GM23338 (cell line): ENCODE data around the gene FASTK. TPM values are rescaled to one million over a fixed set of nuclear protein-coding genes. Genes with fewer than 3 reads are reported as not detected.

ENCODE experiments used
- ATAC-seq: fragments of 200-7000 bp; cut with Tn5 transposase; 3 replicates; pipeline ENCODE4 v1.9.1; 2020
- DNase-seq: peaks from one replicate; pipeline ENCODE4 v3.0.0-alpha.2; 2015; ENCODE audit warnings: low spot score
- H2AFZ ChIP-seq: fragments of 200-600 bp; sonication (generic); 2 replicates; pipeline ENCODE4 v1.8.0; 2016; ENCODE audit warnings: antibody characterized with exemption, mild to moderate bottlenecking, moderate library complexity
- H3F3A ChIP-seq: fragments of 200-600 bp; sonication (generic); replicated peaks from 2 replicates; pipeline ENCODE4 v1.8.0; 2017; ENCODE audit warnings: antibody characterized with exemption, mixed run types, low read depth
- H3K27ac ChIP-seq: fragments of 200-600 bp; sonication (generic); 2 replicates; pipeline ENCODE4 v1.6.1; 2016; ENCODE audit warnings: low read depth
- H3K27me3 ChIP-seq: fragments of 200-600 bp; sonication (generic); 2 replicates; pipeline ENCODE4 v1.8.0; 2016; ENCODE audit warnings: mild to moderate bottlenecking, mixed run types, moderate library complexity; ENCODE audit not compliant: insufficient read depth
- H3K36me3 ChIP-seq: fragments of 200-600 bp; sonication (generic); 2 replicates; pipeline ENCODE4 v1.8.0; 2016; ENCODE audit warnings: mild to moderate bottlenecking; ENCODE audit not compliant: insufficient read depth
- H3K4me1 ChIP-seq: fragments of 200-600 bp; sonication (generic); 2 replicates; pipeline ENCODE4 v1.8.0; 2016; ENCODE audit warnings: mild to moderate bottlenecking, moderate library complexity; ENCODE audit not compliant: insufficient read depth
- H3K4me2 ChIP-seq: fragments of 200-600 bp; sonication (generic); 2 replicates; pipeline ENCODE4 v1.7.1; 2017; ENCODE audit warnings: mixed run types
- H3K4me3 ChIP-seq: fragments of 200-600 bp; sonication (generic); 2 replicates; pipeline ENCODE4 v1.6.1; 2016; ENCODE audit warnings: mixed run types
- H3K79me2 ChIP-seq: fragments of 200-600 bp; sonication (generic); replicated peaks from 2 replicates; pipeline ENCODE4 v1.8.0; 2017; ENCODE audit warnings: mild to moderate bottlenecking; ENCODE audit not compliant: insufficient read depth
- H3K9me2 ChIP-seq: fragments of 200-600 bp; sonication (generic); 2 replicates; pipeline ENCODE4 v1.8.0; 2017; ENCODE audit not compliant: insufficient read depth
- H4K20me1 ChIP-seq: fragments of 200-600 bp; sonication (generic); replicated peaks from 2 replicates; pipeline ENCODE4 v1.8.0; 2017; ENCODE audit warnings: mild to moderate bottlenecking; ENCODE audit not compliant: insufficient read depth
- H3K27ac Mint-ChIP-seq: 2 replicates; pipeline ENCODE4 v1.8.0; 2020; ENCODE audit warnings: inconsistent platforms, mild to moderate bottlenecking, moderate library complexity, mixed read lengths
- H3K27me3 Mint-ChIP-seq: 3 replicates; pipeline ENCODE4 v1.8.0; 2022; ENCODE audit warnings: low read depth, mild to moderate bottlenecking, moderate library complexity, mixed read lengths, inconsistent platforms; ENCODE audit not compliant: insufficient read depth, poor library complexity
- H3K36me3 Mint-ChIP-seq: 3 replicates; pipeline ENCODE4 v1.8.0; 2021; ENCODE audit warnings: low read depth, mild to moderate bottlenecking, inconsistent platforms, moderate library complexity, mixed read lengths
- H3K4me1 Mint-ChIP-seq: 3 replicates; pipeline ENCODE4 v1.8.0; 2020; ENCODE audit warnings: mild to moderate bottlenecking, inconsistent platforms, mixed read lengths
- H3K4me3 Mint-ChIP-seq: 3 replicates; pipeline ENCODE4 v1.8.0; 2021; ENCODE audit warnings: moderate library complexity, mild to moderate bottlenecking, inconsistent platforms, mixed read lengths
- H3K9me3 Mint-ChIP-seq: 3 replicates; pipeline ENCODE4 v1.8.0; 2020; ENCODE audit warnings: moderate library complexity, mild to moderate bottlenecking, inconsistent platforms, mixed read lengths
- CREB1 ChIP-seq: fragments of 250-450 bp; sonication (Bioruptor Pico); IDR thresholded peaks from 2 replicates; pipeline ENCODE4 v1.5.0; 2020; ENCODE audit warnings: low read depth, mild to moderate bottlenecking, moderate library complexity
- CTCF ChIP-seq, 2 experiments: fragments of 200-600 bp in 1 of 2; sonication (generic) in 1 of 2; conservative IDR thresholded peaks; 2 replicates each; pipeline versions ENCODE4 v1.5.1 to v1.6.1; 2016 to 2017; ENCODE audit warnings: antibody characterized with exemption in 2 of 2, low read depth in 2 of 2, mild to moderate bottlenecking in 2 of 2, moderate library complexity in 1 of 2
- ETS1 ChIP-seq: IDR thresholded peaks from 2 replicates; pipeline ENCODE4 v1.6.1; 2016; ENCODE audit warnings: antibody characterized with exemption
- EZH2phosphoT487 ChIP-seq: fragments of 200-600 bp; sonication (generic); IDR thresholded peaks from one replicate; pipeline ENCODE4 v1.8.1; 2018; ENCODE audit warnings: antibody characterized with exemption; ENCODE audit not compliant: unreplicated experiment
- JUNB ChIP-seq: IDR thresholded peaks from one replicate; pipeline ENCODE4 v1.6.1; 2016; ENCODE audit warnings: antibody characterized with exemption; ENCODE audit not compliant: unreplicated experiment
- NANOG ChIP-seq: IDR thresholded peaks from 2 replicates; pipeline ENCODE4 v1.6.1; 2016; ENCODE audit warnings: antibody characterized with exemption, borderline replicate concordance
- POLR2AphosphoS5 ChIP-seq: IDR thresholded peaks from 2 replicates; pipeline ENCODE4 v1.6.1; 2016; ENCODE audit warnings: antibody characterized with exemption, low read depth
- ZNF114 ChIP-seq: fragments of 250-450 bp; sonication (Bioruptor Pico); IDR thresholded peaks from 2 replicates; pipeline ENCODE4 v1.5.0; 2020; ENCODE audit warnings: mild to moderate bottlenecking, moderate library complexity
- ZNF331 ChIP-seq: fragments of 250-450 bp; sonication (Bioruptor Pico); IDR thresholded peaks from 2 replicates; pipeline ENCODE4 v1.5.0; 2020; ENCODE audit warnings: low read depth, mild to moderate bottlenecking, moderate library complexity
- ZNF462 ChIP-seq: fragments of 250-450 bp; sonication (Bioruptor Pico); IDR thresholded peaks from 2 replicates; pipeline ENCODE4 v1.5.0; 2020; ENCODE audit warnings: mild to moderate bottlenecking, moderate library complexity
- polyA plus RNA-seq: library from polyadenylated mRNA; unstranded; fragments of >200 nt; fragmentation: Nextera tagmentation; extraction: Ambion mirVana; gene quantifications from 2 replicates; pipeline ENCODE4 v1.2.1, GENCODE V29; 2016
- total RNA-seq: library from RNA; depleted of rRNA; stranded (reverse); fragments of >200 nt; shearing (Covaris generic); gene quantifications from 2 replicates; pipeline ENCODE4 v1.2.3, GENCODE V29; 2014

FASTK gene
- total and polyA plus RNA-seq, 2 experiments from 2014 or later = 37.4 to 57.4 TPM

GRCh38 chr7:151110236-151110940 is 29.8 kb upstream of the FASTK start (continued):
- TF ChIP-seq POLR2AphosphoS5 = no peak
- no peak for TF ChIP-seq ZNF462 (CRISPR knock-in tag)
- TF ChIP-seq CREB1 (CRISPR knock-in tag) = no peak
- no peak for TF ChIP-seq EZH2phosphoT487

- H3K27me3 ChIP-seq = peaks cover 10% of the 10 kb centered on the region
- Mint-ChIP-seq H3K4me3 (no peak overlapping the region), H3K27me3 (peaks cover 16% of the 10 kb centered on the region), H3K36me3 (no peaks in the 10 kb centered on the region; the same call in 1 of the 3 replicates), H3K9me3 (no peaks in the 10 kb centered on the region), H3K27ac (no peak overlapping the region), H3K4me1 (peaks cover 48% of the 10 kb centered on the region)
- ATAC-seq (0 out of 3 replicates have a peak, but pooled peaks have one; percentile 3), DNase-seq (peak; percentile 53)
- no peaks in the 10 kb centered on the region for H3K9me2 ChIP-seq
- H4K20me1 ChIP-seq = peaks cover 27% of the 10 kb centered on the region
- no peak overlapping the region; the same call in 1 of the 2 replicates for H3K27ac ChIP-seq
- no peak overlapping the region for H3K4me3 ChIP-seq
- H3F3A ChIP-seq = peaks cover 15% of the 10 kb centered on the region
- no peaks in the 10 kb centered on the region for H3K36me3 ChIP-seq
- H3K79me2 ChIP-seq = peaks cover 40% of the 10 kb centered on the region
- H3K4me1 ChIP-seq = peaks cover 25% of the 10 kb centered on the region
- H2AFZ ChIP-seq = no peak overlapping the region
- H3K4me2 ChIP-seq = no peak overlapping the region; the same call in 1 of the 2 replicates
- no peak for TF ChIP-seq EZH2phosphoT487
- no peak for TF ChIP-seq ETS1
- no peak for TF ChIP-seq ZNF331 (CRISPR knock-in tag)
- no peak for TF ChIP-seq JUNB
- no peak for TF ChIP-seq CTCF (conservative IDR thresholded peaks at IDR 0.05; ENCODE audit: low read depth in 2 of 2)
- no peak for TF ChIP-seq NANOG
- no peak for TF ChIP-seq ZNF114
Observed at GRCh38 chr7:151109094-151110048, 28.8 kb upstream of the FASTK start.
